GM06990 (cell line): Measurements from ENCODE around the gene KSR2.

Experiments
- DNase-seq: peaks from one replicate; pipeline ENCODE4 v3.0.0-alpha.2; 2011; ENCODE audit not compliant: insufficient read length; ENCODE audit errors: extremely low read depth
- H3K27me3 ChIP-seq: replicated peaks from 2 replicates; pipeline ENCODE4 v1.6.0; 2011; ENCODE audit warnings: low read length; ENCODE audit not compliant: control insufficient read depth, insufficient read depth
- H3K36me3 ChIP-seq: 2 replicates; pipeline ENCODE4 v1.5.1; 2011; ENCODE audit warnings: low read length; ENCODE audit not compliant: control insufficient read depth, insufficient read depth
- H3K4me3 ChIP-seq: replicated peaks from 2 replicates; pipeline ENCODE4 v1.5.1; 2011; ENCODE audit warnings: low read depth, mild to moderate bottlenecking, control low read depth, low read length
- TF ChIP-seq, protein P1 (sequence below): IDR thresholded peaks from 2 replicates; pipeline ENCODE4 v1.5.1; 2011; ENCODE audit warnings: low read length, control low read depth, mild to moderate bottlenecking, inconsistent platforms; ENCODE audit not compliant: insufficient read depth, poor library complexity, severe bottlenecking

Gene KSR2

DNA sequence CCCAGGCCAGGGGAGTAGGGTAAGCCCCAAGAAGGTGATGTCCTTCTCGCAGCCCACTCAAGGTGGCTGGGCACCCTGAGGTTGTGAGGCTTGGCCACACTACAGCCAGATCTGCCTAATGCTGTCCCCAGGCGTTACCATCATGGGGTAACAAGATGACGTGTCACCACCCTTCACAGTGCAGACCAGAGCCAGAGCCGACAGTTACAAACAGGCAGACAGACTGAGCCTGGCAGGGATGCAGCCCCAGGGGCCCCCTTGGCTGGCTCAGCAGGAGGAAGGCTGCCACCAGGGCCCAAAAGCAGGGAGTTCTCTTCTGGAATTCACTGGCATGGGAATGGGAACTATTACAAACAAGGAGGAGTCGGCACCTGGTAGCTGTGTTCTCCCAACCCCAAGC is 304.6 kb downstream of the KSR2 start:
- H3K36me3 ChIP-seq = no peaks in the 10 kb centered on the region
- no peaks in the 10 kb centered on the region for H3K27me3 ChIP-seq
- no peak for DNase-seq

DNA sequence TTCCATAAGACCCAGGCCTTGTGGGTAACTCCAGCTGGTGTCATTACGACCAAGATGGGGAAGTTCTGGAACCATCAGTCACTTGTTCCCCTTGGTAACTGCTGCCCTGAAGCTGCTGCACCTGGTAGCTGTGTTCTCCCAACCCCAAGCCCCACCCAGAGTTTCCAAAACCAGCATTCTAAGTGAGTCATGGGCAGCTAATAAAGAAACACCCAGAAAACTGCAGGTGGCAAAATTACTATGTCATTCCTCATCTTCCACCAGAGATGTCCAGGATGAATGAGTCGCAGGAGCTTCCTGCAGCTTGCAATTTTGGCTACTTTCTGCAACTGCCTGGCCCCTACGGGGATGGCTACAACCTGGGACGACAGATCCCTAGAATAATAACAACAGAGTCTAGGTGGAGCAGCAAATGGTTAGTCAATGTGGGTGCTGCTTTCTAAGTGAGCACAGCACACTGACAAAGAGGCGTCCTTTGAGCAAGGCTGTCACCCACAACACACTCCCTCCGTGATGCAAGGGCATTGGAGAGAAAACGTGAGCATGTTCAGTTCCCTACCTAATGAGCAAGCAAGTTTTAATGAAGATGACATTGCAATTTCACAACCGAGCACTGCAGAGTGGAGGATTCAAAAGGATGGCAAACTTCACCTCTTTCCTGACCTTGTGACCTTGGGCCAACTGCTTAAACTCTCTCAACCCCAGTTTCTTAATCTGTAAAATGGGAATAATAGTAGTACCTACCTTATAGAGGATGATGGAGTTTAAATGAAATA is 306.0 kb downstream of the KSR2 start:
- no peak for DNase-seq
- TF ChIP-seq, protein P1, sequence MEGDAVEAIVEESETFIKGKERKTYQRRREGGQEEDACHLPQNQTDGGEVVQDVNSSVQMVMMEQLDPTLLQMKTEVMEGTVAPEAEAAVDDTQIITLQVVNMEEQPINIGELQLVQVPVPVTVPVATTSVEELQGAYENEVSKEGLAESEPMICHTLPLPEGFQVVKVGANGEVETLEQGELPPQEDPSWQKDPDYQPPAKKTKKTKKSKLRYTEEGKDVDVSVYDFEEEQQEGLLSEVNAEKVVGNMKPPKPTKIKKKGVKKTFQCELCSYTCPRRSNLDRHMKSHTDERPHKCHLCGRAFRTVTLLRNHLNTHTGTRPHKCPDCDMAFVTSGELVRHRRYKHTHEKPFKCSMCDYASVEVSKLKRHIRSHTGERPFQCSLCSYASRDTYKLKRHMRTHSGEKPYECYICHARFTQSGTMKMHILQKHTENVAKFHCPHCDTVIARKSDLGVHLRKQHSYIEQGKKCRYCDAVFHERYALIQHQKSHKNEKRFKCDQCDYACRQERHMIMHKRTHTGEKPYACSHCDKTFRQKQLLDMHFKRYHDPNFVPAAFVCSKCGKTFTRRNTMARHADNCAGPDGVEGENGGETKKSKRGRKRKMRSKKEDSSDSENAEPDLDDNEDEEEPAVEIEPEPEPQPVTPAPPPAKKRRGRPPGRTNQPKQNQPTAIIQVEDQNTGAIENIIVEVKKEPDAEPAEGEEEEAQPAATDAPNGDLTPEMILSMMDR = no peak
- no peaks in the 10 kb centered on the region for H3K27me3 ChIP-seq

More for the DNA sequence above, 304.6 kb downstream of the KSR2 start:
- TF ChIP-seq, protein P1 = no peak
- no peak overlapping the region for H3K4me3 ChIP-seq

DNA sequence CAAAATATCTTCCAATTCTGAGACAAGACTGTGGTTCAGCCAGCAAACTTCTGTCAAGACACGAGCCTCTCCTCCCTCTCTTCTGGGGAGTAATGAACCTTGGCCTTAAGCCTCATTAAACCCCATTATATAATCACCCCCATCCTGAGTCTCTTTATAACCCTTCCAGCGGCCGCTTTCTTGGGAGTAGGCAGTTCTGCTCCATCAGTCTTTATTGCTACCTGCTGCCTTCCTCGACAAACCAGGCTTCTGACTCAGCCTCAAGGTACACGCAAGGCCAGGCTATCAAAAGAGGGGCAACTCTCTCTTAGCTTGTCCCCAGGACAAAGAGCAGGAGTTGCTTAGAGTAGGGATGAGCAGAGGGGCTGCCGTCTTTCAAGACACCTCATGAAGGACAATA is 306.6 kb downstream of the KSR2 start:
- Histone ChIP-seq H3K36me3 (no peaks in the 10 kb centered on the region), H3K4me3 (no peak overlapping the region), H3K27me3 (no peaks in the 10 kb centered on the region)
- TF ChIP-seq, protein P1 = no peak
- no peak for DNase-seq

More for the DNA sequence above, 306.0 kb downstream of the KSR2 start:
- H3K36me3 ChIP-seq = no peaks in the 10 kb centered on the region
- no peak overlapping the region for H3K4me3 ChIP-seq

DNA sequence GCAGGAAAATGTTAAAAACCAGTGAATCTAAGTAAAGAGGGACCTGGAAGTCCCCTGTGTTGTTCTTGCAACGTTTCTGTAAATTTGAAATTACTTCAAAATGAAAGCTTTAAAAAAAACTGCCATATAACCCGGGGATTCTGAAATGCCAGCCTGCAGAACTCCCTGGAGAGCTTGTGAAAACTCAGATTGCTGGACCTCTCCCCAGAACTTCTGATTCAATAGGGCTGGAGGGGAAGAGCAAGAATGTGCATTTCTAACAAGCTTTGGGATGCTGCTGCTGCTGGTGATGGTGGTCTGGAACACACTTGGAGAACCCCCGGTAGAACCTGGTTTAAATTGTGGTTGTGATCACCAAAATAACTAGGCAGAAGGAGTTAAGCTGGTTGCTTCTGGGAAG is 307.3 kb downstream of the KSR2 start:
- TF ChIP-seq, protein P1 = no peak
- H3K27me3 ChIP-seq = no peaks in the 10 kb centered on the region
- H3K4me3 ChIP-seq = no peak overlapping the region
- no peak for DNase-seq
- no peaks in the 10 kb centered on the region for H3K36me3 ChIP-seq

DNA sequence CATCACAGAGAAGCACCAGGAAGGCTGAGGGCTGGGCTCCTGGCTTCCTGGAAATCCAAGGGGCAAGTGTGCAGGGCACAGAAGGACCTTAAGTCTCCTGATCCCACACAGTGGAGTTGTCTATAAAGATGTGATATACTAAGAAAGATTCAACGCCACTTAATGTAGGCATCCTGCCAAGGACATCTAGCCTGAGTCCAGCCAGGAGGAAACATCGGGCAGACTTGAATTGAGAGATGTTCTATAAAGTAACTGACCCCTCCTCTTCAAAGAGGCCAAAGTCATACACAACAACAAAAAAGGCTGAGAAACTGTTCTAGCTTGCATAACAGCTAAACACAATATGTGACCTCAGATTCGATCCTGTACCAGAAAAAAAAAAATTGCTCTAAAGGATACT is 307.9 kb downstream of the KSR2 start:
- no peak for DNase-seq
- Histone ChIP-seq H3K27me3 (no peaks in the 10 kb centered on the region), H3K4me3 (no peak overlapping the region), H3K36me3 (no peaks in the 10 kb centered on the region)
- TF ChIP-seq, protein P1 = no peak

DNA sequence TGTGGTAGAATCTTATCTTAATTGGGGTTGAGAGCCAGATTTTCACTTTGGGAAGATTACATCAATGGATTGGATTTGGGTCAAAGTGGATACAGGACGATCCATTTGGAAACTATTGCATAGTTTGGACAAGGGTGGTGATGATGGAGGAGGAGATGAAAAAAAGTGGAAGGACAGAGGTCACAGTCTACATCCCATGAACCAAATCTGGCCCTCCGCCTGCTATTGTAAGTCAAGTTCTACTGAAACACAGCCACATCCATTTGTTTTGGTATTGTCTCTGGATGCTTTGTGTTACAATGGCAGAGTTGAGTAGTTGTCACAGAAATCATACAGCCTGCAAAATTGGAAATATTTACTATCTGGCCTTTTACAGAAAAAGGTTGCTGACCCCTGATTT is 310.6 kb downstream of the KSR2 start:
- H3K27me3 ChIP-seq = no peaks in the 10 kb centered on the region
- no peaks in the 10 kb centered on the region for H3K36me3 ChIP-seq
- TF ChIP-seq, protein P1 = no peak
- no peak for DNase-seq
- H3K4me3 ChIP-seq = no peak overlapping the region
